CD4-positive, alpha-beta T cell treated with Interleukin-10 for 1 hour (primary cell): ENCODE measurements around the gene SLC23A2.
A peak's percentile ranks its signal among the peaks of the same experiment; 100 is the strongest.

Experiments used
- DNase-seq: peaks from one replicate; pipeline ENCODE4 v3.0.0-alpha.2; 2020

Gene SLC23A2

DNA sequence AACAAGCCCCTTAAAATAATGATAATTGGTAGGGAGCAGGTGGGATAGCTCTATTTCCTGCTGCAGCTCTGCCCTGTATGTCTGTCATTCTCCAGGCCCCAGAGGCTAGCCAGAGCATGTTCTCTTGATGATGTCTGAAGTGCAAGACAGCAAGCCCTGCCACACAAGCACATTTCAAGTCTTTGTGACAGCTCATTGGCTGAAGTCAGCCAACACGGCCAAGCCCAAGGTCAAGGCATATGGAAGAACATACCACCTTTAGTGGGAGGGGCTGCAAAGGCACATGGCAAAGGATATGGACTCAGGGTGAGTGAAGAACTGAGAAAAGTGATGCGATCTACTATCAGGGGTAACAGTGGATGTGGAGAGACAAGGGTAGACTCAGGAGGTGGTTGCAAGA, 163.6 kb downstream of the SLC23A2 start:
- no peak for DNase-seq

DNA sequence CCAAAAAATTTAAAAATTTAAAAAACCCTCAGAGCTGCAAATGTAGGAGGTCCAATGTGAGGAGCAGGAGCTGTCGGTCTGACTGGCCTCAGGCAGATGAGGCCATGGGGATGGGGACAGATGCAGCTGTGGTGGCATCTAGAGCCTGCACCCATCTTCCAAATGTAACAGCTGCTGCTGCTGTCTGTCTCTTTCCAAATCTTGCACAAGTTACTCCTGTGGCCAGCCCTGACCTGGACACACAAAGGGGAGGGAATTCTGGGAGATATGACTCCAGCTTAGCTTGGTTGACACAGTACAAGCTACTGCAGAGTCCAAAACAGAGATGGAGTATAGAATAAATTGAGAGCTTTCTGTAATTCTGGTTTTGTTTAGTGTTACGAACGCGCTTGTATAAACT, 164.4 kb downstream of the SLC23A2 start:
- DNase-seq: no peak

DNA sequence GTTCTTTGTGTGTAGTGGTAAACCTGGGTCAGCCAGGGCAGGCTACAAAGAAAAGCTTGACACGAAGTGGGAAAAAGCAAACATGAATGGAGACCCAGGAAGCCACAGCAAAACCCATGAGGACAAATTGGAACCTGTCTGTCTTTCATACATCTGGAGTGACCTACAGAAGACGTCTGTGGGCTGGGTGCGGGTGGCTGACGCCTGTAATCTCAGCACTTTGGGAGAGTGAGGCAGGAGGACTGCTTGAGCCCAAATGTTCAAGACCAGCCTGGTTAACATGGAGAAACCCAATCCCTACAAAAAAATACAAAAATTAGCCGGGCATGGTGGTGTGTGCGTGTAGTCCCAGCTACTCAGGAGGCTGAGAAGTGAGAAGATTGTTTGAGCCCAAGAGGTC, 164.8 kb downstream of the SLC23A2 start:
- no peak for DNase-seq

DNA sequence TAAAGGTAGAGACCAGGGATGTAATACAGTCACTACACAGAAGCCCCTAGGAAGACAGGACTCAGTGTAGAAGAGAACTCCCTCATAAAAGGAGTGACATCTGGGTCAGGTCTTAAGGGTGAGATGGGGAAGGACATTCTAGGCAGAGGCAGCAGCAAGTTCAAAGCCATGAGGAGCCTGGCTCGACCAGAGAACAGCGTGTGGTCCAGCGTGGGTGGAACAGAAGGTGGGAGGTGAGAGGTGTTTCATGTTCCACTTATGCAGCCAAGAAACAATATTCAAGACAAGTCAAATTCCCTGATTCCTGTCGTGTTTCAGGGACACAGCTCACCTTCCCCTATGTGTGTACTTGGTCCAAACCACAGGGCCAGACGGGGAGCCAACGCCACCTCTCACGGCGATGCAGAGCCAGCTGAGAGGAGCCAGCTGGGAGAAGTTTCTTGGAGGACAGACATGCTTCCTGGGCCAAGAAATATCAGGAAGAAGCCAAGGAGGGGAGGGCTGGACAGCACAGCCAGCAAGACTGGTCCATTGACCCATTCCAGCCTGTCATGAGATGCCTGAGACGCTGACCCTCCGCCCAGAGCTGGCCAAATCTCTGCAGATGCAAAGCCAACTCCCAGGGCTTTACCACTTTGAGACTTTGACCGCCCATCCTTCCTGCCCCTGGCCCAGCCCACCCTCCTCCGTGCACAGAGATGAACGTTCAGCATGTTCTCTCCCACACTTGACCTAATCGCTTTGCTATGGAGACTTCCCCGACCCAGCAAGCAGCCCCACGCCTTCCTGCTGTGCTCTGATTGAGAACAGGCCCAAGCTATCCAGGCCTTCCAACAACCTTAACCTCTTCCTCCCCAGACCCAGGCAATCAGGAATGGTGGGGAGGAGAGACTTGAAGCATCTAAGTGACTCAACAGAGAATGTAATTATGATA, 165.8 kb downstream of the SLC23A2 start:
- DNase-seq: no peak

DNA sequence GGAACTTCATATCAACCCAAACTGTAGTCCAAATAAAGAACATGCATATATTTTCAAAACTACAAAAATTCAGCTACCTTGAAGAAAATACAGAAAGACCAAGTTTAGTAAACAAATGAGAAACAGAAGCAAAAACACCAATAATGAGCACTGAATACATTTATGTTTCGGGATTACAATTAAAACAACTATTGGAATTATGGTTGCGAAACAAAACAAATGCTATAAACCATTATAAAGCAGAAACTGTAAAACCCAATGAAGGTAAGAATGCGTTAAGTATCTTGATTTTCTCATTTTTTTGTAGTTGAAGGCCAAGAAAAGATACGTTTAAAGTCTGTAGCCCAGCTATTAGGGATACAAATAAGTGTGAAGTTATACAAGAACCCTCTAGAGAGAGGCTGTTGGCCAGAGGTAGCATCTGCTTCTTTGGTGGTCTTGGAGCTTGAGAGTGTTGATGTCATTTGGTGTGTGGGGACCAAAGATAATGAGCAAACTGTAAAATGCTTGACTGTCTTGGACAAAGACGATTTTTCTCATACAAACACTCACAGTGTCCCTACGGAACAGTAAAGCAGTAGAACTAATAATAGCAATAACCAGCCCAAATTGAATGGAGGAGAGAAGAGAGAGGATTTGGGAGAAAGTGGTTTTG, 168.1 kb downstream of the SLC23A2 start:
- no peak for DNase-seq

DNA sequence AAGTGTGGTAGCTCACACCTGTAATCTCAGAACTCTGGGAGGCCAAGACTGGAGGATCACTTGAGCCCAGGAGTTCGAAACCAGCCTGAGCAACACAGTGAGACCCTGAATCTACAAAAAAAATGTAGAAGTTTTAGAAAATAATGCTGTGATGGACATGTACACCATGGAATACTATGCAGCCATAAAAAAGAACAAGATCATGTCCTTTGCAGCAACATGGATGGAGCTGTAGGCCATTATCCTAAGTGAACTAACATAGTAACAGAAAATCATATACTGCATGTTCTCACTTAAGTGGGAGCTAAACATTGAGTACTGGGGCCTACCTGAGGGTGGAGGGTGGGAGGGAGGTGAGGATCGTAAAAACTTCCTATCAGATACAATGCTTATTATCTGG, 168.8 kb downstream of the SLC23A2 start:
- DNase-seq: no peak

DNA sequence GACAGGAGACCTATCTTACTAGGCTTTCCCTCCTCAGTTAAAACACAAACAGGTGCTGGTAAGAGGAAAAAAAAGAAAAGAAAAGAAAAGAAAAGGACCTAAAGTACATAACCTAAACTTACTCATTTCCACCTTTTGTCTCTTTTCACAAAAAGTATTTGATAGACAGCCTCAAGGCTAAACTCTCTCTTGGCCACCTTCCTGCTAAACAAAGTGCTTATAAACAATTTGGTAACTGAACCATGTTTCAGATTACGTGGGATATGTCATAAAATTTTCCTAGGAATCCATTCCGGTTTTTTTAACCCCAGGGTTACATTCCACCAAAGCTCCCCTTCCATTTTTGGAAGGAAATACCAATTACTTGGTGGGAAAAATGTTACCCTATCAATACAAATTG, 170.6 kb downstream of the SLC23A2 start:
- no peak for DNase-seq

DNA sequence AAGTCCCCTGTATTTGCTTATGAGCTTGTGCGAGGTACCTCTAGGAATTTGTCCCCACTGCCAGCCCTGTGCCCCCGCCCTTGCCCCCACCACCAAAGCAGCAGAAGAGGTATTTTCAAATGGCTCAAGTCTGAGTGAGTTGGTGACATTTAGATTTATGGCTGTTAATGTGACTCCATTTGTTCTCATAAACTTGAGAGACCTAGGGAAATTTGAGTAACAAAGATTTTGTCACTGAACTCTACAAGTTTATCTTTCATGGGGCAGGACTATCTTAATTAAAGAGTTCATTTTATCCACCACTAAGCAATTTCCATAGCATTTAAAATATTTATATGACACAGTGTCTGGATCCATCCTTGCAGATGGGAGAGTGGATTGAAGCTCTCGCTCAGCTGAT, 171.1 kb downstream of the SLC23A2 start:
- no peak for DNase-seq

DNA sequence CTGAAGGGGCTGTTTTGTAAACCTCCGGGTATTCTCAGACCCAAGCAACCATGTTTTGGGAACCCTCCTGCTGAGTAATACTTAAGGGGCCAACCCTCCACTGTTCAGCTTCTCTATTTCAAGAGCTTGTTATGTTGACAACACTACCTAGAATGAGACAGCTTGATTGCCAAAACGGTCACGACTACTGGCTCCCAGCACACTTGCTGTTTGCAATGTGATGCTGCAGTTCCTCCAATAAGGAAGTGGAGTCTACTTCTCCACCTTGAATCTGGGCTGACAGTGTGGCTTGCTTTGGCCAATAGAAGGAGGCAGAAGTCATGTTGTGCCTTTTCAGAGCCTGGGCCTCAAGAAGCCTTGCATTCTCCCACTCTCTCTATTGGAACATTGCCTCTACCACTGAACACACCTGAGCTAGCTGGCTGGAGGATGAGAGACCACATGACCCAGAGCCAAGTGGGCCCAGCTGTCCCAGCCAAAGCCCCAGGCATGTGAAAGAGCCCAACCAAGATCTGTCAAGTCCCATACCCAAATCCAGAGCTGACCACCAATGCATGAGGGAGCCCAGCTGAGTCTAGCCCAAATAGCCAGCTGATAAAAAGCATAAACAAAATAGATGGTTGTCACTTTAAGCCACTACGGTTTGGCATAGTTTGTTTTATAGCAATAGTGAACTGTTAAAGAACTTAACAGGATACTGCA, 171.6 kb downstream of the SLC23A2 start:
- DNase-seq: peak; percentile 18

DNA sequence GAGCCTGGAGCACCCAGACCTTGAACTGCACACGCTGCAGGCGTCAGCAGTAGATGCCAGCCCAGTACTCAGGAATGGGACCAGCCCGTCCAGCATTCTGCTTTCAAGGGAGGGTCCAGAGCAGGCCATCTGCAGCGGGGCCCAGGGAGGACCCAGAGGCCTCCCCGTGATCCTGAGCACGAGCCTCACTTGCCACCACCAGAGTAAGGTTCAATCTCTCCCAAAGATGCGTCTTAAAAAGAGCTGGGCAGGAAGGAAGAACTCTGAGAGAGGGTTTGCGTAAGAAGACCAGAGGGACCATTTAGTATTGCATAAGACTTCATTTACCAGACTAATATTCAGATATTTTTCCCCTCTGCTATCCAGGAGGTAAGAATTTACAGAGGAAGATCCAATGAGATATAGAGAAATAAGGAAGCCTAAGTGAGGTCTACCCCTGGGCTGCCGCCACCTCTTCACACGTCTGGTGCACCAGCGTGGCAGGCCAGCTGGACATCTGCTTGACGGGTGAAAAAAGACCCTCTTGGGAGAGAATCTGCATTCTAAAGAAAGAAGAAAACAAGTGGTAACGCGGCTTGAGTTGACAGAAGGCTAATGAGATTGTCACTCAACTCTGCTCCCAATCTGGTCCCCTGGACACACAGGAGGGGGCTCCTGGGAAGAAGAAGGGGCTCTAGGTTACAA, 172.3 kb downstream of the SLC23A2 start:
- no peak for DNase-seq

DNA sequence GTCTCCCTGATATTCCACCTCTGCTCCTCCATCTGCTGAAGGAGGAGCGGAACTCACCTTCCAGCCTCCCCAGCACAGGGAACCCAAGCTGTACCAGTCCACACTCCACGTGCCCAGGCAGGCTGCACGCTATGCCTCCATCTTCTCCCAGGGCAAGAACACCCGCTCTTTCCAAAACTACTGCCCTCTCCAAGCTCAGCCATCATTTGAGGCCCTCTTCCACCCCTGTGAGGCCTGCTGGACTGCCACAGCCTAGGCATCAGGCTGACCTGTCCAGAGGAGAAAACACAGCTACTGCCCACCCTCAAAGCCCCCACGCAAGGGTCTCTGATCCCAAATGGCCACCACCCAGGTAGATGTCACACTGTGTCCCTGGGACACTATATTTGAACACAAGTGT, 179.7 kb downstream of the SLC23A2 start:
- no peak for DNase-seq

DNA sequence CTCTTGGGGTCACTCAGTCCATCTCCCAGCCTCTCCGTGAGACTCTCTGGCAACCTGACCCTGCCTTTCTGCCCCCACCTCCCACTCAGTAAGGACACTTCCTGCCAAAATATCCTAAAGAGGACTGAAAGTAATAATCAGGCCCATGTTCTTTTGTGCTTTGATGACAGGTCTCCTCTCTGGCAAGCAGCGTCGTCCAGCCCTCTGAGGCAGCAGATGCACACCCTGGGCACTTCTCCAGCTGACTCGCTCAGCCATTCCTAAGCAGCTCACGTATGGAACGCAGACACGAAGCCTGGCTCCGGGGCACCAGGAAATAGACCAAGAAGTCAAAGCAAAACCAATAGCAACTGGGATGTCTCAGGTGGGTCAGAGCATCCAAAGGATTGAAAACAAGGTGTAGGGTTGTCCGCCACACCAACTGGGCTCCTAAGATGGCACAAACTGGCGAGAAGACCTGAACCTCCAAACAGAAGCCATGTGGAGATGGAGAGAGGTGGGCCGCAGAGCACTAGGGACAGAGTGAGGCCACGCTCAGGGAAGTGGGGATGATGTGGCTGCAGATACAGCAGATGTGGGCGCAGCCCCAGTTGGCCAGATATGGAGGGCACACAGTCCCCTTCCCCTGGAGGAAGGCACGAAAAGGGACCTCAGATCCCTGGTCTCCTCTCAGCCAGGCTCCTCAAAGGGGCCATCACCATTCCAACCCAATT, 180.3 kb downstream of the SLC23A2 start:
- DNase-seq: no peak

DNA sequence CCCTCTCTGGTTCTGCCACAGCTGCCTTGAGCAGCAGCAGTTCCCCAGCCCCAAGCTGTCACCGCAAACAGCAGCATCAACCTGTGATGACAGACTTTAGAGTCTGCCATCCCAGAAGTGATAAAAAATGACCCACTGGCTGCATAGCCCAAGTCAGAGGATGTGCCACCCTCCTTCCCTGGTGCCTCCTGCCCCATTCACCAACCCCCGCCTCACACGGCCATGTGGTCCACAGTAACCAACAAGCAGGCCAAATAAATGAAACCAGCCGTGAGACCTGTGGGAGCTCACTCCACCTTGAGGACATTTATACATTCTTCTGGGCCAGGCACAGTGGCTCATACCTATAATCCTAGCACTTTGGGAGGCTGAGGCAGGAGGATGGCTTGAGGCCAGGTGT, 181.4 kb downstream of the SLC23A2 start:
- DNase-seq: no peak

DNA sequence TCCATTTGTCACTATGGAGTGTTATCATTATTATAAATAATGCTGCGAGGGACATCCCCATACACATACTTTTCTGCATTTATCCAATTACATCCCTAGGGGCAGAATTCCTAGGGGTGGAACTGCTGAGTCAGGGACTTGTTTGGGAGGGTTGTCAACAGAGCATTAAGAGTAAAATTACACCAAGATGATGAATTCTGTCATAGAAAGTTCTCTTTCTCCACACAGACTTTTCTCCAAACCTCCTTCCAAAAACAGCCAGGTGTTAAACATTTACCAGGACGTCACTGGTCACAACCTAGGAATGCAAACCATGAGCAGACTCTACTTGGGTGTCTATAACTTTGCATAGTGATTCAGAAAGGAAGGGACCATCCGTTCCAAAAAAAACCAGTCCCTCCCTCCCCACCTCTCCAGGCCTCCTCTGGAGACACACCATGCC, 184.1 kb downstream of the SLC23A2 start:
- DNase-seq: no peak

DNA sequence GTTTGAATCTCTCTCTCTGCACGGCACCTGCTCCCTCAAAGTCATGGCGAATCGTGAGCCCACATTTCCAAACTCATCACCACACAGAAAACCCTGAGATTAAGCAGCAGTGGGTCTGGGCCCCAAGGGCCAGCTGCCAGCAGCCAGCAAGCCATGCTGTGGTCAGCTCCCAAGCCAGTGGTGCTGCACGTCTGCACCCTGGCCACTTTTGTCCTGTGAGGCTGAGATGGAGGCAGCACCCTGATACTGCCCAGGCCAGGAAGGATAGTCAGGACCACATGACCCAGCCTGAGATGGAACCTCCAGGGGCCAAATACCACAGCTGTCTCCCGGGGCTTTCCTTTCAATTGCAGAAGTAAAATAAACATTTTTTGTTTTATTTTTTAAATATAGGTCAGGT, 185.7 kb downstream of the SLC23A2 start:
- DNase-seq: peak; percentile 15

DNA sequence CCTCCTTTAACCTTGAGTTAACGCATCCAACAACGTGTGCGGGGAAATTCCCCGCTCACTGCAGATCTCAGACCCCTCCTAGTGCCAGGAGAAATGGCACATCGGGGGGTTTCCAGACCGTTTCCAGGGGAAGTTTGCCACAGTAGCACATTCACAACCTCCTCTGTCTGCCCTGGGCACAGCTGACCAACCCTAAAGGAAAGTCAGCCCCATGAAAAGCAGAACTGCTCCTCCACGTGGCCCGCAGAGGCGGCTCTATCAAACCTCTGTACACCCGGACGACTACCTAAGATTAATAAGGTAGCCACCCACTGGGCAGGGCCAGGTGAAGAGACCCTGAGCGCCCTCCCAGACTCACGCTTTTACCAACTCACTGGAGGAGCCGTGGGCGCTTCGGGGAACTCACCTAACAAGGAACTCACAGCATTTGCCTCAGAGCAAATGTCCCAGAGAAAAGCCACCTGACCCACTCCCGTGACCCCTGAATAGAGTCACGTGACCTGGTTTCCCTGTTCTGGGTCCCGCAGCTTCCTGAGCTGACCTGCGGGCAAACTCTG, 186.5 kb downstream of the SLC23A2 start:
- peak; percentile 91 for DNase-seq

DNA sequence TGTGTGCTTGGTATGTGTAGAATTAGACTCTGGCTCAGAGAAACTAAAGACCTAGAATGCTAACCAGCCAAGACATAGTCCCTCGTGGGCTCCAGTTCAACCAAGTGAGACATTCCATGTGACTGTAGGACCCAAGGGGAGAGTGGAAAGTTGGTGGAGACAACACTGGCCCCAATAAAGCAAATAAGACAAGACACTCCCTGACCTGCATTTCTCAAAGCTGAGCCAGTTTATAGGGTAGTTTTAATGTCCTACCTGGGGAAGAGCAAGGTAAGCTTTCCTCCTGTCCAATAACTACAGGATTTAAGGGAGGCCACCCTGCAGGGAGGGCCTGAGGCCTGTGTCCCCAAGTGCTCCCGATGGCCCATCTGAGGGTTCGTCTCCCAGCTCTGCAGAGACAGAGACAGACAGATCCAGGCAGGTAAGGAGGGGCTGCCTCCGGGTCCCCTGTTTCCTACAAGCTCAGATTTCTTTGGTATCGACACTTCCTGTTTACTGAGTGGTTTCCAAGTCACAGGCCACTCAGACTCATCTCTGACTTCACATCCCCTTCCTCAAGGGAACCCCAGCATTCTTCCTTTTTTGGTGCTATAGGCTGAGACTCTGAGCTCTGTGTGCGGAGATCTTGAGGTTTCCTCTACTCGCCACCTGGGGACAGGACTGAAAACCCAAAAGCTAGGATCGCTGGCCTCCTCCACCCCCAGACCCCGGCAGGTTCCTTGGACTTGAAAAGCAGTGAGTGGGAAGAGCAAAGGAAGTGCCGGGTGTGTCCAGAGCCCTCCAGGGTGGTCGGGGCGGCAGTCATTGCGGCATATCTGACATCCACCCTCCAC, 187.2 kb downstream of the SLC23A2 start:
- DNase-seq: peak; percentile 90

DNA sequence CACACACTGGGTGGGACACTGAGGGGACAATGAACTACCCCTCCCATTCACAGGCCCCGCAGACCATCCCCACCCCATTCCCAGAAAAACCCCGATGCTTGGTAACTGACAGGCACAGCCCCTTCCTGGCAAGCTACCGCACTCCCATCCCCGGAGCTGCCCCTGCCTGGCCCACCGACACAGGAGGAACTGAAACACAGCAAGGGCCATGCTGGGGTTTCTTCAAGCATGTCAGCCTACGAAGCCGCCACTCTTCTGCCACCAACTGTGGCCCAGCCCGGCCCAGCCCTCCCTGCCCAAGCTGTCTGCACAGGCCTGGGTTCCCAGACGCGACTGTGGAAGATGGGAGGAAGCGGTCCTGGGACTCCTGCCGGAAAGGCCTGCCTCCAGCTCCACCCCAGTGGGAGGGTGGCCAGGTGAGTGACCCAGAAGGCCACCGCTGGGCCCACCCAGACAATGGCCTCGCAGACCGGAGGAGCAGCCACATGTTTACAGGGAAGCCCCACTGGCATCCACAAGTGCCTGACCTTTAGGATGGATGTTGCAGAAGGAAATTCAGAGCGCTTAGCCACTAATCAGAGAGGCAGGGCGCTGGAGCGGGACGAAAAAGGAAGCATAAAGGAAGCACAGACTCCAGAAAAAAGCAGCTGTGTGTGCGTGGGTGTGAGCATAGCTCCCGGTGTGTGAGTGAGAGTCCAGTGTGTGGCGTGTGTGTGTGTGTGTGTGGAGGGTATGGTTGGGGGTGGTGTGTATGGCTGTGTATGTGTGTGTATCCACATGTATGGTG, 188.0 kb downstream of the SLC23A2 start:
- peak; percentile 56 for DNase-seq

DNA sequence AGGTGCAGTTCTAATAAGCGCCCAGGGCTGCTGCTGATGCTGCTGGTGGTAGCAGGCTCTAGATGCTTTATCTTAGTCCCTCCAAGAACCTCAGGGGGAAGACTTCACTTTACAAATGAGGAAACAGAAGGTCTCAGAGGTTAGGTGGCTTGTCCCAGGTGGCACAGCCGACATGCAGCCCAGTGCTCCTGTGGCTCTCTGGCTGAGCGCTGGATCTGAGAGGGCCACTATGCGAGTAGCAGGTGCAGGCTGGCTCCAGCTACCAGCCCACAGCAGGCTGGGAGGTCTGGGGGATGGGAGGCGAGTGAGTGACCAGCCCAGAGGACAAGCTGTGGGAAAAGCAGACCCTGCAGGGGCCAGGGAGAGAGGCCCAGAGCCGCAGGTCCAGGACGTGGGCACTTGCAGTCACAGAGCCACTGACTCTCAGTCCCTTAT, 188.7 kb downstream of the SLC23A2 start:
- no peak for DNase-seq

DNA sequence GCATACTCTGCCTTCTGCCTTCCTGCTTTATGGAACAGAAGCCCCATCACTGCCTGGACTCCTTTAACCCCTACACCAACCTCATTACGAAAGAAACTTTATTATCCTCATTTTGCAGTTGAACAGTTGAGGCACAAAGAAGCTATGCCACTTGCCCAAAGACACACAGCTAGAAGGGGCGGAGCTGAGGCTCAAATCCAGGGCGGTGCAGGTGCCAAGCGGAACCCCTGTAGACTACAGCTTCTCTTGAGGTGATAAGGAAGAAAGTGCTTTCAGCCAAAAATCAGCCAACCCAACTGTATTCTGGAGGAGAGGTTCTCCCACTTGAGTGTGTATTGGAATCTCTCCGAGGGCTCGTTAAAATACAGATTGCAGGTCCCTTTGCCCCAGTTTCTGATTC, 189.1 kb downstream of the SLC23A2 start:
- DNase-seq: peak; percentile 49
